SIG-M5 (cell line): Measurements from ENCODE around the gene ANO7.

ENCODE experiments used
- DNase-seq: peaks from one replicate; lab custom pipeline; 2025; lab: John Stamatoyannopoulos, UW

The ANO7 gene

DNA sequence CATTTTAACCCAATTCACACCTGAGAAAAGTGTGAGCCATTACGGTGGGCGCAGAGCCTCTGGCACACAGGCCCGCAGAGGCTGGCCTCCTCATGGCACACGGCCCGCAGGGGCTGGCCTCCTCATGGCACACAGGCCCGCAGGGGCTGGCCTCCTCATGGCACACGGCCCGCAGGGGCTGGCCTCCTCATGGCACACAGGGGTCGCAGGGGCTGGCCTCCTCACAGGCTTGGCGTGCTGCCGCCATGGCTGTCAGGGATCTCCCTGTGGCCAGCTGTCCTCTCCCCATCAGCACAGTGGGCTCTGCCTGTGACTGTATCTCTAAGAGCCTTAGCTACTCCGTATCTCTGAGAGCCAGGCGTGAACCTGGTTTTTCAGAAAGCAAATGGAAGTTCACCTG lies 24.6 kb downstream of the ANO7 start:
- no peak for DNase-seq

DNA sequence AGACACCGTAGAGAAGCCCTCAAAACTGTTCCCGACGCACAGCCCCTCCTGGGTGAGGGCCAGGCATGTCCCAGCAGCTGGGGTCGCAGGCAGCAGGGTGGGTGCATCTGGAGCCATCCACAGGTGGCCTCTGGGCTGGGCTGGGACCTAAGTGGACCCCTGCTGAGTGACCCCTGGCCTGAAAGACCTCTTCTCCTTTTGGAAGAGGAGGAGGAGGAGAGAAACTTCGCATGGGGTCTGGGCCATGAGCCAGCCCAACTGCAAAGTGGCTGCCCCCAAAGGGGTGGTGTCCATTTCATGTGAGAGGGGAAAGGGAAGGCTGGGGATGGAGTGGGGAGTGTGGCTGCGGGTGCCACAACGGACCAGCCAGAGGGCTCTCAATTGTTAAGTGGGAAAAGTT lies 25.1 kb downstream of the ANO7 start:
- DNase-seq: no peak

DNA sequence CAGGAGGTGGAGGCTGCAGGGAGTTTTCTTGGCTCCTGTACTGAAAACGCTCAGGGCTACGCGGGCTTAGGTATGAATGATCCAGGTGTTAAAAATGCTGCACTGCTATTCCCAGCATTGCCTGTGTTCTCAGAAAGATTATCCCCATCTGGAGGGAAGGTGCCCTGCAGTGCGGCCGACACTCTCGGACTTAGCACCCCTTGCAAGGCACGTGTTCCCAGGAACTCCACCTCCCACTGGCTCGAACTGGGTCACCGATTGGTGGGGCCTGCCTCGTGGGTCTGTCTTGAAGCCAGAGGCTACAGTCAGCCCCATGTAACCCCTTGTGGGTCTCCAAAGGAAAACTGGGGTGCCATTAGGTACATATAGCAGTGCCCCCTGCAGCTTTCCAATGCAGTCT lies 25.7 kb downstream of the ANO7 start:
- no peak for DNase-seq

DNA sequence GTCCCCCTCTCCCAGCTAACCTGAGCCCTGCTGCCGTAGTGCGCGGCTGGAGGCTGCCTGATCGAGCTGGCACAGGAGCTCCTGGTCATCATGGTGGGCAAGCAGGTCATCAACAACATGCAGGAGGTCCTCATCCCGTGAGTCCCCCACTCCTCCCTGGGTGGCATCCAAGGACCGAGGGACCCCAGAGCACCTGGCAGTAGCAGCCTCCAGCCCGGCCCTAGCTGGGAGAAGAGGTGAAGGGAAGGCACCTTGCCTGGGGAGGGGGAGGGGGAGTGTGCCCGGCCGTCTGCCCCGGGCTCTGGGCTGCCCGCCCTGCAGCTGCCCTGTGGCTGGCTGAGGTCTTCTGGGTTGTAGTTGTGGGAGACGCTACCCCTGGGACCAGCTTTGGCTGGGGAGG lies 26.3 kb downstream of the ANO7 start:
- no peak for DNase-seq

DNA sequence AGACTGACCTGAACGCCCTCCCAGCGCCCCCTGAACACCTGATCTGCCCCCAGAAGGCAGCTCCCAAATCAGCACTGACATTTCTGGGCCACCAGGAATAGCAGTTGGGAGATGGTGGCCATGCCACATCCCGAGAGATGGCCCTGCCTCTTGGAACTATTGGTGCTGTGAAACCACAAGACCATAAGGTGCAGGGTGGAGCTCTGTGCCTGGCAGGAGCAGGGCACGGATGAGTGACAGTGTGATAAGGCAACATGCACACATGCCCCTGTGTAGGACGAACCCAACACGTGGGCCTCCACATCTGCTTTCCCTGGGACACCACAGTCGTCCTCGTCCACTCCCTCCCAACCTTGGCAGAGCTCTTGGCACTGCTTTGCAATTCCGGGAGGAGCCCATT lies 26.9 kb downstream of the ANO7 start:
- DNase-seq: no peak

DNA sequence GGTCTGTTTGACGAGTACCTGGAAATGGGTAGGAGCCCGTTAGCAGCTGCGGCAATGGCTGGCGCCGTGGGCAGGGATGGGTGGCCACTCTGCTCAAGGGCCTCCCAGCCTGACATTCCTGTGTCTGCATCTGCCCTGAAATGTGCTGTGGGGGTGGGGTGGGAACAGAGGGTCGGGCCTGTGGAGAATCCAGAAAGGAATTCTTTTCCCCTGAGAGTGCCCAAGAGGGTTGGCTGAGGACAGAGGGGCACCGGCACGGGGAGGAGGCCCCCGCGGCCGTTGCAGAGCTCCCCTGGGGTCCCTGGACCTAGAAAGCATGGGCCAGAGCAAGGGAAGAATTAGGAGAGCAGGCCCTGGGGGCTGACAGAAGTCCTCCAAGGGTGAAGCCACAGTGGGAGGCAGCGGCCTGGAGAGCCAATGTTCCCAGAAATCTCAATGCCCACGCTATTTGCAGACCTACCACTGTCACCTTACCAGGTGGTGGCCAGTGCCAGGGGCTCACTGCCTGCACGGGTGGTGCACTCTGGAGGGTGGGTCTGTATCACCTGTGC lies 27.8 kb downstream of the ANO7 start:
- no peak for DNase-seq

DNA sequence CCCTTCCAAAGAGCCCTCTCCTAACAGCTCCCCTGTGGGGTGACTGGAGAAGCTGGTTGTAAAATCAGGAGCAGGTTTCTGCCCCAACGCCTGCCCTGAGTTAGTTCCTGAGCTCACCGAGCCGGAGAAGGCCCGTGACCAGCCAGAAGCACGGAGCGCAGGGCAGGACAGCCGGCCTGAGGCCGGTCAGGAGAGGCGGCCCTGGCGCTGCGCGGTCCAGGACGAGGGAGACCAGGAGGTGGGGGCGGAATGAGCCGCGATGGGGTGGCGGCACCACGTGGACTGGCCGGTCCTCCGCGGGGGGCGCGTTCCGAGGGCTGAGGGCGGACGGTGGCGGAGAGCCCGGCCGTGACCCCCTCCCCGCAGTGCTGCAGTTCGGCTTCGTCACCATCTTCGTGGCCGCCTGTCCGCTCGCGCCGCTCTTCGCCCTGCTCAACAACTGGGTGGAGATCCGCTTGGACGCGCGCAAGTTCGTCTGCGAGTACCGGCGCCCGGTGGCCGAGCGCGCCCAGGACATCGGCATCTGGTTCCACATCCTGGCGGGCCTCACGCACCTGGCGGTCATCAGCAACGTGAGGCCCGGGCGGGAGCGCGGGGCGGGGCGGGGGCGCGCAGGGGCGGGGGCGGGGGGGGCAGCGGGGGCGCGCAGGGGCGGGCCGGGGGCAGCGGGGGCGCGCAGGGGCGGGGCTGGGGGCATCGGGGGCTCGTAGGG lies 29.0 kb downstream of the ANO7 start:
- no peak for DNase-seq

DNA sequence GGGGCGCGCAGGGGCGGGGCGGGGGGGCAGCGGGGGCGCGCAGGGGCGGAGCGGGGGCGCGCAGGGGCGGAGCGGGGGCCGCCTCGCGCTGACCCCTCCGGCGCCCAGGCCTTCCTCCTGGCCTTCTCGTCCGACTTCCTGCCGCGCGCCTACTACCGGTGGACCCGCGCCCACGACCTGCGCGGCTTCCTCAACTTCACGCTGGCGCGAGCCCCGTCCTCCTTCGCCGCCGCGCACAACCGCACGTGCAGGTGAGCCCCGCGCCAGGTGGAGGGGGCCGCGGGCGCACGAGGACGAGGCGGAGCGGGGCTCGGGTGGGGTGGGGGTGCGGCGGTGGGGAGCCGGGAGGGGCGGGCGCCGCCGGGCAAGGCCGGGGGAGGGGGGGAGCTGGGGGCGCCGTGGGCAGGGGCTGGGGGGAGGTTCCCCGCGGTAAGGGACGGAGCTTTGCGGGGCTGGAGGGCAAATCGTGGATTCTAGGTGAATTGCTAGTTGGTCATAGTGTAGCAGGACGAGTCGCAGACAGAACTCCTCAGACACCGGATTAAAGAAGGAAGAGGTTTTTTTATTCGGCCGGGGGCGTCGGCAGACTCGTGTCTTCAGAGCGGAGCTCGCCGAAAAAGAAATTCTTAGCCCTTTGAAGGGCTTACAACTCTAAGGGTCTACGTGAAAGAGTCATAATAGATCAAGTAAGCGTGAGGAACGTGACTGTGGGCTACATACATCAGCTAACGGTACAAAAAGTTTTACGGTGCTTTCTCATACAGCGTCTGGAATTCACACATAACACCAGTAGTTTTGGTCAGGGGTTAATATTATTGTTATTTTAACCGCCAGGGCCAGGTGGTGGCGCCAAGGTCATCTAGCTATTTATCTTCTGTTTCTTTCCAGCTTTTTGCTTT lies 29.9 kb downstream of the ANO7 start:
- DNase-seq: no peak

DNA sequence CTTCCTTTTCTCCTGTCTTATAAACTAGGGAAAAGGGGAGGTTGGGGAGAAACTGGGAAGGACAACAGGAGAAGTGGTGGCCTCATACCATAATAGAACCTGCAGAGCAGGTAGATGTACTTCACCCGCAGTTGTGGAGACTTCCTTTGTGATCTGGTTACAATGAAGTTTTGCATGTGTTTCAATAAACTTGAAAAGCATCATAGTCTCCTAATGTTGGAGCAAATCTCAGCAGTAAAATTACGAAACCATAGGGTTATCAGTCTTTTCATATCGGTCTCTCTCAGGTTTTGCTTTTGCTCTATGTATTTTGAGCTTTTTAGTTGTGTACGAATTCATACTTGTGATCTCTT lies 30.5 kb downstream of the ANO7 start:
- DNase-seq: no peak

DNA sequence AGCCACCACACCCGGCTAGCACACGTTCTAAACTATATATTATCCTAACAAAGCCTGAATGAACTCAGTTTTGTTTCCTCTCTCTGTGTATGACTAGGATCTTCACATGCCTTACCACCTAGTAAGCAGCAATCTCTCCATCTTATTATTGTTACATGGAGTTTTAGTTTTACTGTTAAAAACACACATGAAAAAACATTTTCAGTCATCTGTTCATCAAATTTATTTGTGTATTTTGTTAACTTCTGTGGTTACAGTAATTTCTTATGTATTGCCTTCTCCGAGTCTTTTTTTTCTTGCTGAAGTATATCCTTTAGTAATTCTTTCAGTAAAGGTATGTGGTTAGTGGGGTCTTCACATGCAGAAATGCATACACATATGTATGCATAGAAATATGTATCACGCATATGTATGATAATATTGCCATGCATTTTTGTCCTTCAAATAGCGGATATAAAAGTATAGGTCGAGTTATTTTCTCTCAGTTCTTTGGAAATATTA lies 31.4 kb downstream of the ANO7 start:
- no peak for DNase-seq

DNA sequence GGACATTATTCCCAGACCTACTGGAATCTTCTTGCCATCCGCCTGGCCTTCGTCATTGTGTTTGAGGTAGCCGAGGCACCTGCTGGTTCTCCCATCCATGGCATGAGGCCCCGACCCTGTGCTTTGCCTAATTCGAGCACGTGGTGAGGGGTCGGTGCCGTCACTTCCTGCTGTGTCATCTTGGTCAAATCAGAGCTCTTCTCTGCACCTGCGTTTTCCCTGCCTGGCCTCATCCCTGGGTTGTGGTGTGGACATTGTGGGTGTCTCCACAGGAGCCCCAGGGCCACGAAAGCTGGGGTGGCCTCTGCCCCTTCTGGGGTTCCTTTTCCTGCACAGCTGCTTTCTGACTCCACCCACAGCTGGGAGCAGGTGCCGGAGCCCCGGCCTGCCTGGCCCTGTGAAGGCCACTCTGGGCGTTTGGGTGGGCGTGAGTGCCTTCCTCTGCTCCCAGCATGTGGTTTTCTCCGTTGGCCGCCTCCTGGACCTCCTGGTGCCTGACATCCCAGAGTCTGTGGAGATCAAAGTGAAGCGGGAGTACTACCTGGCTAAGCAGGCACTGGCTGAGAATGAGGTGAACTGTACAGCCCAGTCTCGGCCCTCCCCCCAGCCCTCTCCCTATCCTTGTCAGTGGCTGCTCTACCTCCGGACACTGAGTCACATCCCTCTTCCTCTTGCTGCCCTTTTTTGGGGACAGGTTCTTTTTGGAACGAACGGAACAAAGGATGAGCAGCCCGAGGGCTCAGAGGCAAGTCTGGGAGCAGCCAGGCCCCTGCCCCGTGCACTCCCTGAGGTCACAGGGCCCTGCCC lies 34.9 kb downstream of the ANO7 start:
- no peak for DNase-seq

DNA sequence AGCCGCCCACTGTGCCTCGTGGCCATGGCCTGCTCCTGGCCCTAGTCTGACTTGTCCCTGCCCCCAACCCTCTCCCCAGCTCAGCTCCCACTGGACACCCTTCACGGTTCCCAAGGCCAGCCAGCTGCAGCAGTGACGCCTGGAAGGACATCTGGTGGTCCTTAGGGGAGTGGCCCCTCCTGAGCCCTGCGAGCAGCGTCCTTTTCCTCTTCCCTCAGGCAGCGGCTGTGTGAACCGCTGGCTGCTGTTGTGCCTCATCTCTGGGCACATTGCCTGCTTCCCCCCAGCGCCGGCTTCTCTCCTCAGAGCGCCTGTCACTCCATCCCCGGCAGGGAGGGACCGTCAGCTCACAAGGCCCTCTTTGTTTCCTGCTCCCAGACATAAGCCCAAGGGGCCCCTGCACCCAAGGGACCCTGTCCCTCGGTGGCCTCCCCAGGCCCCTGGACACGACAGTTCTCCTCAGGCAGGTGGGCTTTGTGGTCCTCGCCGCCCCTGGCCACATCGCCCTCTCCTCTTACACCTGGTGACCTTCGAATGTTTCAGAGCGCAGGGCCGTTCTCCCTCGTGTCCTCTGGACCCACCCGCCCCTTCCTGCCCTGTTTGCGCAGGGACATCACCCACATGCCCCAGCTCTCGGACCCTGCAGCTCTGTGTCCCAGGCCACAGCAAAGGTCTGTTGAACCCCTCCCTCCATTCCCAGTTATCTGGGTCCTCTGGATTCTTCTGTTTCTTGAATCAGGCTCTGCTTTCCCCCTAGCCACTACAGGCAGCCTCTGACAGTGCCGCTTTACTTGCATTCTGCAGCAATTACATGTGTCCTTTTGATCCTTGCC lies 35.8 kb downstream of the ANO7 start:
- no peak for DNase-seq

DNA sequence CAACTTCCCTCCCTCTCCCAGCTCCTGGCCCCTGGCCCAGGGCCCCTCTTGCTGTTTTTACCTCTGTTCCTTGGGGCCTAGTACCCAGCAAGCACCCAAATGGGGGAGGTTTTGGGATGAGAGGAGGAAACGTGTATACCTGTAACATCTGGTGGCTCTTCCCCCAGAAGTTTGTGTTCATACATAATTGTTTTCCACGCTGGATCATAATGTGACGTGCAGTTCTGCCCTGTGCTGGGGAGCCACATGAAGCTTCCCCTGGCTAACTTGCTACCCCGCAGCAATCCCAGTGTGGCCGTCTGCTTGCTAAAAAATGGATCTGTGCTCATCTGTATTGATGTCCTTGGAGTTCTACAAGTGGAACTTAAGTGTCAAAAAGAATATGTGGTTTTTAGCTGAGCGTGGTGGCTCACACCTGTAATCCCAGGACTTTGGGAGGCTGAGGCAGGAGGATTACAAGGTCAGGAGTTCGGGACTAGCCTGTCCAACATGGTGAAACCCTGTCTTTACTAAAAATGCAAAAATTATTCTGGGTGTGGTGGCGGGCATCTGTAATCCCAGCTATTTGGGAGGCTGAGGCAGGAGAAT lies 36.5 kb downstream of the ANO7 start:
- DNase-seq: no peak

DNA sequence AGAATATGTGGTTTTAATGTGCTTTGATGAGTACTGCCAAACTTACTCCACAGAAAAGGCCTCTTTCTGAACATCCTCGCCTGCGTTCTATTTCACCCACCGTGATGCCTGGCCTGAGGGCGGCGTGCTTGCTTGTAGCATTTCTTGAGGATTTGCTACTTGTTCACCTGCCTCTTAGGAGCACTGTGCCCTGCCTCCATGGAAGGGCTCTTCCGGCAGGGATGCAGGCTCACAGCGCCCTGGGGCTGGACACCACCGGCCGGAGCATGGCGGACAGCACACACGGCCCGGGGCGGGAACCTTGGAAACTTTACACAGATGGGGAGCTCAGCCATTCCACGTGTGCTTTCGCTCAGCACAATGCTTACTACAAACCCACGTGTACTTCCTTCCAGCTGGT lies 37.1 kb downstream of the ANO7 start:
- no peak for DNase-seq

DNA sequence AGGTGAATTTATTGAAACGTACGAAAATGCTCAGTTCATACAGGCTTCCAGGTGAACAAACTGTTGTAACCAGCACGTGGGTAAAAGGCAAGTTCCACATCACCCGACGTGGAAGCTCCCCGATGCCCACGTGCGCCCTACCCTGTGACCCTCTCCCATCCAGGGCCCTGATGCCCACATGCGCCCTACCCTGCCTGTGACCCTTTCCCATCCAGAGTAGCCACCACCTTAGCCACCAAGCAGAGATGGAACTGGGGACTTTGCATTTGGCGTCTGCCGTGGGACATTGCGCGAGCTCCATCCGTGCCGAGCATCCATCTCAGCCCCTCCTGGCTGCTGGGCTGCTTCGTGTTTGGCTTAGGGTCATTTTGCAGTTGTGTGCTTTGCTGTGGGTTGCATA lies 37.5 kb downstream of the ANO7 start:
- no peak for DNase-seq

DNA sequence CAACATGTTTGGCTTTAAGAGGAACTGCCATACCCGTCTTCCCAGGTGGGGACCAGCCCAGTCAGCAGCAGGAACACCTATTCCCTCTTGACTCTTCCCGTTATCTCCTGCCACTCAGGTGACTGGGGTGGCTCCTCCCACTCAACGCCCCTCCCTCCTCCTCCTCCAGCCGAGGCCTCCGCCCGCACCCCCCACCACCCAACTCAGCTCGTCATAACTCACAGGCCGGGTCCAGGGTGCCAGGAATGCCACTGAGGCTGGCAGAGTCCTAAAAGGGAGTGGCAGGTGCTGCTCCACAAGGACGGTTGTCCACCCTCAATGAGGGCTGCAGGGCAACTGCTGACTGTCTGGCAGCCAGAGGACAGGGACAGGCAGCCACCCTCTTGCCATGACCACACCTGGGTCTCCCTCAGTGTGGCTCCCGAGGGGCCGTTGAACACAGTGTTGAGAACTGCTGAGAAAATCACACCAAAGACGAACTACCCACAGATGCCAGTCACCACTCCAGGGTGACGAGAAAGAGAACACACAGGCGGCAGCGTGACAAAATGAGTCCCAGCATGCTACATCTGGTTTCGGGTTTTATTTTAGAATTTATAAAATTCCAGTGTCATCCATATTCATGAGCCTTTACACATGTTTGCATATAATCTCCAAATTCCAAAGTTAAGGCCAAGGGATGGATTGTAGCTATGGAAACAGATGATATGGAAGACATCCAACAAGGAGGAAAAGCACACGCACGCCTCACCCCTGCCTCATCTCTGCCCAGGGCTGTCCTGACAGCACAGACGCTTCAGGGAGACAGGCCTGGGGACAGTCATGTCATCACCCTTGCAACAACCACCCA lies 38.5 kb downstream of the ANO7 start:
- DNase-seq: no peak

DNA sequence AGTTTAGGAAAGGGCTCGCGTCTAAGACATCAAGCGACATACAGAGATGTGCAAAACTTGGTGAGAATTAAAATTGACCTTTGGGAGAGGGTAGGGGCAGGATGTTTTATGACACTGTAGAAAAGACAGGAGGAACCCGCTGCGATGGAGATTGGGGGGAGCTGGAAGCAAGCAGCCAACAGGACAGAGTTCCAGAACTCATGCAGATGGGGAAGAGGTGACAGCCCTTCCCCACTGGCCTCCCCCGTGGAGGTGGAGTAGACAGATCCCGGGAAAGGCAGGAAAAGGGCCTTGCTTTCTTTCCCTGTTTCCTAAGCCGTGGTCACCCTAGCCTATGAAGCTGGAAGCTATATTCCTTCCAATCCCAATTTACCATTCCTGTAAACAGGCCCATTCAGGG lies 39.1 kb downstream of the ANO7 start:
- no peak for DNase-seq

DNA sequence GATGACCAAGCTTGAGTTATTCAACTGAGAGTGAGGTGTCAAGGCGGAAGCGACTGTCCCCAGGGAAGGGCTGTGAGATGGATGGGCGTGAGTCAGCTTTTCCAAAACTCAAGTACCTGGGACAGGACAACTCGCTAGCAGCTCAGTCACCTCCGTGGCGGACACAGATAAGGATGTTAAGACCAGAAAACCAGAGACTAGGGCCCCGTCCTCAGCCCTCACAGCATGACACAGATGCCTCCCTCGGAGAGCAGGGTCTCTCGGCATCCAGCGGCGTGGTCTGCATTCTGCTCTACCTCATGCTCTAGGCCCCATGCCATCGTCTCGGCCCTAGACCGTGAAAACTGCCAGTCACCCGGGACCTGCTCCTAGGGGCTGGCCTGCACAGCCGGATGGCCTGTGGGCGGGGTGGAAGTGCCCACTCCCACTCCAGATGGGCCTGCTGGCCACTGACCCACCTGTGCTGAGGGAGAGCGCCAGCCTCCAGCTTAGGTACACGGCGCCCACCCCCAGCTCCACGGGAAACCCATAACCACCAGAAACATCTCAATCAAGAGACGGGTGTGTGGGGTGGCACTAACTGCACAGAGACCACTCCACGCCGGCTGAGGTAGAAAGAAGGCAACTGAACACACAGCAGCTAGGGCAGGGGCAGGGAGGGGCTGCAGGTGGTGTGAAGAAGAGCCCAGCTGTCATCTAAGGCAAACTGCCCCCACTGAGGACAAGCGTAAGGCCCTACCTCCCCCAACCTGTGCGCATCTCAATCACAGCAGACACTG lies 39.8 kb downstream of the ANO7 start:
- no peak for DNase-seq

DNA sequence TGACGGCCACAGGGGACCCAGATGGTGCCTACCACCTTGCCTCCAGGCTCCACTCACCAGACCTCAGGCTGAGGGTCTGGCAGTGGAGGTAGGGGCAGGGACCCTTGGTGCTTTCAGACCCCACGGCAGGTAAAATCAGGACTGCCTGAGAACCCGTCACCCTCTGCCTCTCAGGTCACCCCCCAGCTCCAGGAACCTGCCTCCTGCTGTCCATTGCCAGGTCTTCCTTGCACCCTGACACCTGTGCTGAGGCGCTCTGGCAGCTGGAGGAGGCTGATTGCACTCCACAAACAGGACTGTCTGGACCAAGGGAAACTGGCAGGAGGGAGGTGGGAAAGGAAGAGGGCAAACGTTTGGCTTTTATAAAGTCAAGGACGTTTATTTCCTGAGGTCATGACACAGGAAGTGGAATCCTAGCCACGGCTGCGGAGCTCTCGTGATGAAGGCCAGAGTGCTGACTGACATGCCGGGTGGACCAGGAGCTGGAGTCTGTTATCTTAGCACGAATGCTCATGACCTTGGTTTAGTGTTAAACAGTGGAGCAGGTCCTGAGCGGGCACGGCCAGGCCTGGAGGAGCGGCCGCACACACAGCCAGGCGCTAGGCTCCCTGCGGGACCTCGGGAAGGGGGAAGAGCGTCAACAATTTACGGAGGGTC lies 40.5 kb downstream of the ANO7 start:
- DNase-seq: no peak
